Tongue (tissue), 2 donors: ENCODE data around the gene NALCN. TPM values are rescaled to one million over a fixed set of nuclear protein-coding genes. Genes with fewer than 3 reads are reported as not detected.
A peak's percentile ranks its signal among the peaks of the same experiment; 100 is the strongest.
"Not testable (repeated sequence)": the region's sequence is repeated elsewhere in the genome, so short reads cannot be mapped to it uniquely, and the experiment has no call there.

Experiments
- DNase-seq: peaks from one replicate; pipeline ENCODE4 v3.0.0-alpha.2; 2015
- total RNA-seq: library from RNA; depleted of rRNA; stranded (reverse); fragments of >200 nt; gene quantifications from one replicate; pipeline ENCODE4 v1.2.3, GENCODE V29; 2014

NALCN gene
- total RNA-seq, 1 donor from 2014 or later: 3.8 TPM

- DNase-seq: no peak
Measured at GRCh38 chr13:101339202-101339601, 77.1 kb downstream of the NALCN start.

GRCh38 chr13:101332583-101332982 is 83.7 kb downstream of the NALCN start:
- no peak for DNase-seq

GRCh38 chr13:101331731-101332130 is 84.6 kb downstream of the NALCN start:
- no peak for DNase-seq

GRCh38 chr13:101327871-101328270 is 88.4 kb downstream of the NALCN start:
- no peak for DNase-seq

GRCh38 chr13:101326710-101327109 is 89.6 kb downstream of the NALCN start:
- DNase-seq: no peak

GRCh38 chr13:101325423-101325822 is 90.9 kb downstream of the NALCN start:
- no peak for DNase-seq

GRCh38 chr13:101323601-101324000 is 92.7 kb downstream of the NALCN start:
- DNase-seq: no peak

- DNase-seq: no peak
Measured at GRCh38 chr13:101317986-101318523, 98.3 kb downstream of the NALCN start.

- not testable (repeated sequence) for DNase-seq
Measured at GRCh38 chr13:101313479-101313878, 102.8 kb downstream of the NALCN start.

GRCh38 chr13:101309014-101309619 is 107.2 kb downstream of the NALCN start:
- DNase-seq: no peak

- DNase-seq: no peak
Measured at GRCh38 chr13:101308247-101309013, 107.9 kb downstream of the NALCN start.

- DNase-seq: peak; percentile 12
Measured at GRCh38 chr13:101307181-101307701, 109.1 kb downstream of the NALCN start.

GRCh38 chr13:101306773-101307172 is 109.5 kb downstream of the NALCN start:
- no peak for DNase-seq

- DNase-seq: no peak
Measured at GRCh38 chr13:101305981-101306411, 110.3 kb downstream of the NALCN start.

GRCh38 chr13:101303521-101303920 is 112.8 kb downstream of the NALCN start:
- DNase-seq: no peak

- peak; percentile 33 for DNase-seq
Measured at GRCh38 chr13:101301053-101301452, 115.3 kb downstream of the NALCN start.

- no peak for DNase-seq
Measured at GRCh38 chr13:101300531-101300930, 115.8 kb downstream of the NALCN start.

- DNase-seq: no peak
Measured at GRCh38 chr13:101298517-101298916, 117.8 kb downstream of the NALCN start.

- DNase-seq: no peak
Measured at GRCh38 chr13:101297794-101298193, 118.5 kb downstream of the NALCN start.

GRCh38 chr13:101292711-101293110 is 123.6 kb downstream of the NALCN start:
- no peak for DNase-seq

GRCh38 chr13:101291646-101292515 is 124.4 kb downstream of the NALCN start:
- DNase-seq: no peak

GRCh38 chr13:101291206-101291605 is 125.1 kb downstream of the NALCN start:
- no peak for DNase-seq
